GM23248 (cell line): ENCODE results near the gene LRFN2.

Source experiments
- EZH2 ChIP-seq: fragments of 200-600 bp; sonication (generic); IDR thresholded peaks from 2 replicates; pipeline ENCODE4 v1.6.1; 2018; ENCODE audit warnings: antibody characterized with exemption, mild to moderate bottlenecking; ENCODE audit not compliant: insufficient read depth, poor library complexity, severe bottlenecking
- EZH2phosphoT487 ChIP-seq: fragments of 200-600 bp; sonication (generic); IDR thresholded peaks from 2 replicates; pipeline ENCODE4 v1.6.1; 2018; ENCODE audit warnings: antibody characterized with exemption, moderate library complexity, mild to moderate bottlenecking, low read depth; ENCODE audit not compliant: insufficient read depth

DNA sequence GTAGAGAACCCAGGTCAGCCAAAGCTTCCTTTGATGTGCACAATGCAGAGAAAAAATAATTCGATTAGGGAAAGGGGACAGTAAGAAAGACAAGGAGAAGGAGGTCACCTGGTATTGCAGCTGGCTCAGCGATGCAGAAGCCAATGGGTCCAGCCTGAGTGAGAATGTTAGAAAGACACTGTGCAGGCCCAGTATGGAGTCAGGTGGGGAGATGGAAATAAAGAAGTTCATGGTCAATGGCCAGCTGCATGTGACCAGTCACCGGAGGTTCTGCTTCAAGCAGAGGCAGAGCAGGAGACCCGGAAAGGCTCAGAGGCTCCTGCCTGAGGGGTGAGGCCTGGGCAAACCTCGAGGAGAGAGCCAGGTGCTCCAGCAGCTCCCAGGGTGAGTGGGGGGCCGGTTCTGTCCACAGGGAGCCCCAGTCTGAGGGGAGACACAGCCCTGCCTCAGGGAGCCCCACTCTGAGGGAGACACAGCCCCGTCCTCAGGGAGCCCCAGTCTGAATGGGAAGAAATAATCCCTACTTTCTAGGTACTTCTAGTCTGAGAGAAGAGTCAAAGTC lies 51.3 kb downstream of the LRFN2 start:
- TF ChIP-seq EZH2 (no peak), EZH2phosphoT487 (no peak)
